Effector memory CD8-positive, alpha-beta T cell (primary cell): ENCODE data around the gene E2F1.
"Not testable (repeated sequence)": the region's sequence is repeated elsewhere in the genome, so short reads cannot be mapped to it uniquely, and the experiment has no call there.

Experiments used
- ATAC-seq: fragments of 150-1000 bp; cut with Tn5 transposase; replicated peaks from 2 replicates; pipeline ENCODE4 v1.10.0; 2021; ENCODE audit warnings: mild to moderate bottlenecking, moderate library complexity
- DNase-seq, 3 experiments: peaks; one replicate each; pipeline ENCODE4 v3.0.0; 2021
- H3K27ac Mint-ChIP-seq, 2 donors: one replicate each; pipeline ENCODE4 v1.8.0; 2022; ENCODE audit warnings: mild to moderate bottlenecking in 2 of 2, mixed read lengths in 2 of 2, moderate library complexity in 2 of 2
- H3K27me3 Mint-ChIP-seq, 2 donors: one replicate each; pipeline ENCODE4 v1.8.0; 2022; ENCODE audit warnings: mixed read lengths in 2 of 2
- H3K36me3 Mint-ChIP-seq: one replicate; pipeline ENCODE4 v1.8.0; 2022; ENCODE audit warnings: mild to moderate bottlenecking, moderate library complexity, mixed read lengths; ENCODE audit not compliant: insufficient read depth
- H3K4me1 Mint-ChIP-seq, 2 donors: one replicate each; pipeline ENCODE4 v1.8.0; 2022; ENCODE audit warnings: low read depth in 2 of 2, mixed read lengths in 2 of 2
- H3K4me3 Mint-ChIP-seq, 2 donors: one replicate each; pipeline ENCODE4 v1.8.0; 2022; ENCODE audit warnings: mild to moderate bottlenecking in 2 of 2, mixed read lengths in 2 of 2, moderate library complexity in 2 of 2
- H3K9me3 Mint-ChIP-seq, 2 donors: one replicate each; pipeline ENCODE4 v1.8.0; 2022; ENCODE audit warnings: mixed read lengths in 2 of 2

E2F1 gene

GRCh38 chr20:33649201-33649681, 36.9 kb downstream of the E2F1 start:
- peaks cover 17% of the 10 kb centered on the region for H3K36me3 Mint-ChIP-seq
- DNase-seq (no peak), ATAC-seq (no peak)
- no peak overlapping the region for H3K4me3 Mint-ChIP-seq
- peak overlapping the region in 1 of 2 donors; percentile 62 for H3K27ac Mint-ChIP-seq
- no peaks in the 10 kb centered on the region for H3K27me3 Mint-ChIP-seq
- H3K9me3 Mint-ChIP-seq: no peaks in the 10 kb centered on the region
- H3K4me1 Mint-ChIP-seq: peaks cover 14 to 16% of the 10 kb centered on the region in 2 donors

GRCh38 chr20:33648396-33649004, 37.7 kb downstream of the E2F1 start:
- DNase-seq: no peak
- peaks cover 13 to 16% of the 10 kb centered on the region in 2 donors for H3K4me1 Mint-ChIP-seq
- no peak overlapping the region for H3K4me3 Mint-ChIP-seq
- ATAC-seq: no peak
- no peaks in the 10 kb centered on the region for H3K9me3 Mint-ChIP-seq
- no peak overlapping the region for H3K27ac Mint-ChIP-seq
- H3K36me3 Mint-ChIP-seq: peaks cover 18% of the 10 kb centered on the region
- no peaks in the 10 kb centered on the region for H3K27me3 Mint-ChIP-seq

GRCh38 chr20:33647603-33648395, 38.4 kb downstream of the E2F1 start:
- peak overlapping the region; percentile 66 to 71 for H3K4me3 Mint-ChIP-seq
- peaks cover 9 to 11% of the 10 kb centered on the region in 2 donors for H3K4me1 Mint-ChIP-seq
- H3K36me3 Mint-ChIP-seq: peaks cover 18% of the 10 kb centered on the region
- ATAC-seq (peak; percentile 89), DNase-seq (peak in 1 of 3 experiments; percentile 17)
- no peaks in the 10 kb centered on the region for H3K27me3 Mint-ChIP-seq
- H3K9me3 Mint-ChIP-seq: no peaks in the 10 kb centered on the region
- peak overlapping the region; percentile 85 to 87 for H3K27ac Mint-ChIP-seq

GRCh38 chr20:33646959-33647602, 39.1 kb downstream of the E2F1 start:
- not testable (repeated sequence) for DNase-seq
- peak overlapping the region; percentile 85 to 87 for H3K27ac Mint-ChIP-seq
- H3K4me3 Mint-ChIP-seq: peak overlapping the region; percentile 66 to 71

GRCh38 chr20:33646191-33646590, 40.0 kb downstream of the E2F1 start:
- H3K36me3 Mint-ChIP-seq: peaks cover 30% of the 10 kb centered on the region
- no peak overlapping the region for H3K4me3 Mint-ChIP-seq
- no peak for DNase-seq
- no peaks in the 10 kb centered on the region for H3K27me3 Mint-ChIP-seq
- no peak for ATAC-seq
- peaks cover 9% of the 10 kb centered on the region in 2 donors for H3K4me1 Mint-ChIP-seq
- H3K27ac Mint-ChIP-seq: peak overlapping the region in 1 of 2 donors; percentile 87
- H3K9me3 Mint-ChIP-seq: no peaks in the 10 kb centered on the region

More at GRCh38 chr20:33646959-33647602, 39.1 kb downstream of the E2F1 start:
- H3K9me3 Mint-ChIP-seq, H3K27me3 Mint-ChIP-seq, ATAC-seq, H3K4me1 Mint-ChIP-seq: not testable (repeated sequence)
- peaks cover 22% of the 10 kb centered on the region for H3K36me3 Mint-ChIP-seq

GRCh38 chr20:33645396-33645795, 40.8 kb downstream of the E2F1 start:
- no peak overlapping the region for H3K4me3 Mint-ChIP-seq
- peaks cover 9% of the 10 kb centered on the region in 2 donors for H3K4me1 Mint-ChIP-seq
- DNase-seq: no peak
- no peaks in the 10 kb centered on the region for H3K9me3 Mint-ChIP-seq
- H3K27me3 Mint-ChIP-seq: no peaks in the 10 kb centered on the region
- peaks cover 38% of the 10 kb centered on the region for H3K36me3 Mint-ChIP-seq
- no peak for ATAC-seq
- H3K27ac Mint-ChIP-seq: peak overlapping the region in 1 of 2 donors; percentile 70

- Mint-ChIP-seq H3K27ac (peak overlapping the region; percentile 56 to 70), H3K4me1 (peaks cover 9% of the 10 kb centered on the region in 2 donors), H3K27me3 (no peaks in the 10 kb centered on the region), H3K9me3 (no peaks in the 10 kb centered on the region), H3K36me3 (peaks cover 42% of the 10 kb centered on the region), H3K4me3 (no peak overlapping the region)
- ATAC-seq (no peak), DNase-seq (no peak)
These were observed 41.2 kb downstream of the E2F1 start for GRCh38 chr20:33645072-33645358.

- Mint-ChIP-seq H3K36me3 (peaks cover 46% of the 10 kb centered on the region), H3K4me3 (no peak overlapping the region), H3K9me3 (no peaks in the 10 kb centered on the region), H3K4me1 (peaks cover 9% of the 10 kb centered on the region in 2 donors), H3K27me3 (no peaks in the 10 kb centered on the region), H3K27ac (peak overlapping the region; percentile 56 to 70)
- DNase-seq: no peak
- ATAC-seq: no peak
These were observed 41.7 kb downstream of the E2F1 start for GRCh38 chr20:33644313-33645071.

GRCh38 chr20:33640287-33640686, 45.9 kb downstream of the E2F1 start:
- no peaks in the 10 kb centered on the region for H3K27me3 Mint-ChIP-seq
- no peaks in the 10 kb centered on the region for H3K9me3 Mint-ChIP-seq
- peaks cover 0 to 5% of the 10 kb centered on the region in 2 donors for H3K4me1 Mint-ChIP-seq
- H3K36me3 Mint-ChIP-seq: peaks cover 68% of the 10 kb centered on the region
- no peak overlapping the region for H3K4me3 Mint-ChIP-seq
- H3K27ac Mint-ChIP-seq: no peak overlapping the region
- no peak for DNase-seq
- no peak for ATAC-seq

- DNase-seq (no peak), ATAC-seq (no peak)
- peak overlapping the region; percentile 33 to 45 for H3K27ac Mint-ChIP-seq
- peaks cover 62% of the 10 kb centered on the region for H3K36me3 Mint-ChIP-seq
- no peaks in the 10 kb centered on the region for H3K27me3 Mint-ChIP-seq
- no peaks in the 10 kb centered on the region for H3K9me3 Mint-ChIP-seq
- peaks cover 3 to 10% of the 10 kb centered on the region in 2 donors for H3K4me1 Mint-ChIP-seq
- no peak overlapping the region for H3K4me3 Mint-ChIP-seq
These were observed 49.4 kb downstream of the E2F1 start for GRCh38 chr20:33636776-33637175.

GRCh38 chr20:33635341-33635740, 50.8 kb downstream of the E2F1 start:
- Mint-ChIP-seq H3K9me3 (no peaks in the 10 kb centered on the region), H3K27ac (peak overlapping the region in 1 of 2 donors; percentile 20), H3K4me3 (no peak overlapping the region), H3K36me3 (peaks cover 55% of the 10 kb centered on the region), H3K27me3 (no peaks in the 10 kb centered on the region), H3K4me1 (peaks cover 3 to 10% of the 10 kb centered on the region in 2 donors)
- no peak for DNase-seq
- ATAC-seq: no peak

GRCh38 chr20:33631910-33632309, 54.3 kb downstream of the E2F1 start:
- not testable (repeated sequence) for ATAC-seq, H3K9me3 Mint-ChIP-seq, H3K4me1 Mint-ChIP-seq, H3K27ac Mint-ChIP-seq, H3K27me3 Mint-ChIP-seq, H3K4me3 Mint-ChIP-seq, DNase-seq
- peaks cover 42% of the 10 kb centered on the region for H3K36me3 Mint-ChIP-seq

GRCh38 chr20:33630507-33630906, 55.7 kb downstream of the E2F1 start:
- H3K9me3 Mint-ChIP-seq: no peaks in the 10 kb centered on the region

More at GRCh38 chr20:33630507-33630906, 55.7 kb downstream of the E2F1 start:
- Mint-ChIP-seq H3K27me3 (no peaks in the 10 kb centered on the region), H3K4me1 (peaks cover 6 to 8% of the 10 kb centered on the region in 2 donors), H3K4me3 (no peak overlapping the region), H3K36me3 (peaks cover 29% of the 10 kb centered on the region), H3K27ac (peak overlapping the region in 1 of 2 donors; percentile 49)
- no peak for DNase-seq
- ATAC-seq: no peak
